HEK293 (cell line): Measurements from ENCODE around the gene PIEZO1.

Experiments used
- CTCF ChIP-seq: fragments of 450-650 bp; formaldehyde crosslinking; IDR thresholded peaks from 2 replicates; pipeline ENCODE4 v1.5.1; 2016; ENCODE audit warnings: missing biosample characterization, missing genetic modification characterization
- MEIS1 ChIP-seq: sonication (generic); formaldehyde crosslinking; IDR thresholded peaks from 2 replicates; pipeline ENCODE4 v1.8.1; 2022; ENCODE audit warnings: missing genetic modification reagents, mild to moderate bottlenecking, borderline replicate concordance
- ZBTB1 ChIP-seq: fragments of 450-650 bp; formaldehyde crosslinking; IDR thresholded peaks from 2 replicates; pipeline ENCODE4 v1.5.1; 2016; ENCODE audit warnings: missing biosample characterization, missing genetic modification characterization
- ZBTB10 ChIP-seq: fragments of 450-650 bp; formaldehyde crosslinking; IDR thresholded peaks from 2 replicates; pipeline ENCODE4 v1.5.1; 2016; ENCODE audit warnings: missing biosample characterization, missing genetic modification characterization
- ZBTB7A ChIP-seq: fragments of 450-650 bp; formaldehyde crosslinking; IDR thresholded peaks from 2 replicates; pipeline ENCODE4 v1.5.1; 2016; ENCODE audit warnings: low read depth, missing biosample characterization, missing genetic modification characterization
- ZNF121 ChIP-seq: fragments of 450-650 bp; formaldehyde crosslinking; IDR thresholded peaks from 2 replicates; pipeline ENCODE4 v1.5.1; 2016; ENCODE audit warnings: missing biosample characterization, missing genetic modification characterization
- ZNF311 ChIP-seq: fragments of 450-650 bp; formaldehyde crosslinking; IDR thresholded peaks from 2 replicates; pipeline ENCODE4 v1.5.1; 2017; ENCODE audit warnings: missing biosample characterization, missing genetic modification characterization, borderline replicate concordance
- ZNF433 ChIP-seq: fragments of 450-650 bp; formaldehyde crosslinking; IDR thresholded peaks from 2 replicates; pipeline ENCODE4 v1.5.1; 2016; ENCODE audit warnings: missing biosample characterization, missing genetic modification characterization, low read depth
- ZNF776 ChIP-seq: fragments of 450-650 bp; formaldehyde crosslinking; IDR thresholded peaks from 2 replicates; pipeline ENCODE4 v1.5.0; 2017; ENCODE audit warnings: missing biosample characterization, missing genetic modification characterization, borderline replicate concordance

- TF ChIP-seq CTCF (peak; percentile 84), ZNF776 (tag by site-specific recombination) (no peak), ZBTB1 (tag by site-specific recombination) (no peak), ZBTB7A (tag by site-specific recombination) (no peak), ZBTB10 (no peak), MEIS1 (no peak), ZNF311 (tag by site-specific recombination) (no peak), ZNF121 (no peak), ZNF433 (tag by site-specific recombination) (no peak)
Observed at GRCh38 chr16:88681084-88681680, 103.8 kb downstream of the PIEZO1 start.
